Stimulated activated CD8-positive, alpha-beta memory T cell treated with anti-CD3 and anti-CD28 coated beads, Interleukin-7, amount 100 ng/mL, for 1 hour (primary cell): Measurements from ENCODE around the gene ADAM8.
A peak's percentile ranks its signal among the peaks of the same experiment; 100 is the strongest.
"Not testable (repeated sequence)": the region's sequence is repeated elsewhere in the genome, so short reads cannot be mapped to it uniquely, and the experiment has no call there.

Experiments
- DNase-seq, 2 donors: peaks; one replicate each; pipeline ENCODE4 v3.0.0-alpha.2; 2020; ENCODE audit warnings: low read depth in 2 of 2

Gene ADAM8

GRCh38 chr10:133276435-133277201 is at the start of gene ADAM8:
Gene ADAM8, minus strand, starts transcription at chr10:133276868. Its CDS starts 51 bp downstream, at chr10:133276817.
- peak in 1 of 2 donors; percentile 42 for DNase-seq

GRCh38 chr10:133326223-133326551 is 49.5 kb upstream of the ADAM8 start:
- no peak for DNase-seq

- DNase-seq, result no peak
Observed at GRCh38 chr10:133325440-133326222, 49.0 kb upstream of the ADAM8 start.

GRCh38 chr10:133324857-133325260 is 48.2 kb upstream of the ADAM8 start:
- no peak for DNase-seq

GRCh38 chr10:133324198-133324792 is 47.6 kb upstream of the ADAM8 start:
- DNase-seq, result peak in 1 of 2 donors; percentile 19

- not testable (repeated sequence) for DNase-seq
Observed at GRCh38 chr10:133322064-133322709, 45.5 kb upstream of the ADAM8 start.

GRCh38 chr10:133320852-133321422 is 44.3 kb upstream of the ADAM8 start:
- DNase-seq, result not testable (repeated sequence)

GRCh38 chr10:133318494-133319127 is 41.9 kb upstream of the ADAM8 start:
- DNase-seq, result peak; percentile 37 to 39

GRCh38 chr10:133316732-133317131 is 40.1 kb upstream of the ADAM8 start:
- DNase-seq, result no peak

GRCh38 chr10:133316266-133316665 is 39.6 kb upstream of the ADAM8 start:
- no peak for DNase-seq

GRCh38 chr10:133315847-133316246 is 39.2 kb upstream of the ADAM8 start:
- no peak for DNase-seq

GRCh38 chr10:133314911-133315310 is 38.2 kb upstream of the ADAM8 start:
- DNase-seq, result no peak

- no peak for DNase-seq
Observed at GRCh38 chr10:133313192-133313591, 36.5 kb upstream of the ADAM8 start.

- DNase-seq, result no peak
Observed at GRCh38 chr10:133312769-133313145, 36.1 kb upstream of the ADAM8 start.

GRCh38 chr10:133312016-133312768 is 35.5 kb upstream of the ADAM8 start:
- DNase-seq, result no peak

GRCh38 chr10:133311570-133311969 is 34.9 kb upstream of the ADAM8 start:
- DNase-seq, result no peak

GRCh38 chr10:133310789-133311188 is 34.1 kb upstream of the ADAM8 start:
- DNase-seq, result no peak

- DNase-seq, result no peak
Observed at GRCh38 chr10:133310399-133310755, 33.7 kb upstream of the ADAM8 start.

GRCh38 chr10:133309720-133310398 is 33.2 kb upstream of the ADAM8 start:
- DNase-seq, result no peak

GRCh38 chr10:133309100-133309719 is 32.5 kb upstream of the ADAM8 start:
- peak; percentile 89 for DNase-seq
